ENCODE results near the gene GALNT17. TPM values are rescaled to one million over a fixed set of nuclear protein-coding genes. Genes with fewer than 3 reads are reported as not detected.

GALNT17 gene
- total RNA-seq, 2 experiments from 2014 or later: not detected

GRCh38 chr7:71402684-71403083 is 270.7 kb downstream of the GALNT17 start:
- ATAC-seq (no peak), DNase-seq (no peak)
- Mint-ChIP-seq H3K4me3 (no peak overlapping the region), H3K27ac (no peak overlapping the region), H3K27me3 (no peaks in the 10 kb centered on the region), H3K4me1 (no peaks in the 10 kb centered on the region), H3K9me3 (ENCODE audit: low read depth) (peaks cover 7% of the 10 kb centered on the region), H3K36me3 (no peaks in the 10 kb centered on the region)
- CTCF ChIA-PET: no interaction called here

DNA sequence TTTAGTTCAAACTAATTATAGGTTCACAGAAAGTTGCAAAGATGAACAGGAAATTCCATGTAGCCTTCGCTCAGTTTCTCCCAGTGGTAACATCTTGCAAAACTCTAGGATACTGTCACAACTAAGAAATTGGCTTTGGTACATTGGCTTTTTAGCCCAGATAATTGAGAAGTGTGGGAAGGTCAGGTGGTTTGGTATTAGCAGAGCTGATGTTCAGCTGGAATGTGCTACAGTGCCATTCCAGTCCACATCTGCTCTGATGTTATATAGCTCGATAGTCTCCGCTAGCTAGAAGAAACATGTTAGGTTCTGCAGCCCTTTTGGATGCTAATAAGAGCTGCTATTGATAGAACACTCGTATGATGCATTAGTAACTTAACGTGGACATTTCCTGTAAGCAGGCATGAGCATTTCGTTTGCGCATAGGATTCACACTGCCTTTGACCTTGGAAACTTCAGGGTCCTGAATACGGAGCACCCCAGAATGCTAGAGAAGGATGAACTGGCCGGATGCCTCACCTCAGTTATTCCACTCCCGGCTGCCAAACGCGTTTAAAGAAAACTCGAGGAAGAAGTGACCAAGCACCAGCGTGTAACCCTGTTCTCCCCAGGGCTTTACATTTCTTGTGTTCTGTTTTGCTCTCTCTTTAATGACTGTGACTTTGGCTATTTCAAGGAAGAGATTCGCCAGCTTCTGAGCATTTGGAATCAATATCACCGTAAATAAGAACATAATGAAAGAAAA is 271.4 kb downstream of the GALNT17 start:
- DNase-seq: no peak
- H3K36me3 Mint-ChIP-seq: no peaks in the 10 kb centered on the region

GRCh38 chr7:71404726-71405345 is 272.9 kb downstream of the GALNT17 start:
- Mint-ChIP-seq H3K9me3 (ENCODE audit: low read depth) (peaks cover 15% of the 10 kb centered on the region), H3K27me3 (no peaks in the 10 kb centered on the region), H3K4me1 (no peaks in the 10 kb centered on the region), H3K36me3 (no peaks in the 10 kb centered on the region), H3K4me3 (no peak overlapping the region), H3K27ac (no peak overlapping the region)
- CTCF ChIA-PET: no interaction called here
- DNase-seq (no peak), ATAC-seq (no peak)

More for the DNA sequence above, 271.4 kb downstream of the GALNT17 start:
- Mint-ChIP-seq H3K27ac (no peak overlapping the region), H3K4me3 (no peak overlapping the region), H3K27me3 (no peaks in the 10 kb centered on the region), H3K9me3 (ENCODE audit: low read depth) (peaks cover 11% of the 10 kb centered on the region), H3K4me1 (no peaks in the 10 kb centered on the region)
- ATAC-seq: no peak
- CTCF ChIA-PET: no interaction called here

GRCh38 chr7:71408271-71408670 is 276.3 kb downstream of the GALNT17 start:
- H3K4me3 Mint-ChIP-seq: no peak overlapping the region
- DNase-seq: no peak
- H3K36me3 Mint-ChIP-seq: no peaks in the 10 kb centered on the region
- CTCF ChIA-PET: no interaction called here
- no peak for ATAC-seq
- H3K27ac Mint-ChIP-seq: no peak overlapping the region
- no peaks in the 10 kb centered on the region for H3K27me3 Mint-ChIP-seq
- no peaks in the 10 kb centered on the region for H3K4me1 Mint-ChIP-seq
- peaks cover 13% of the 10 kb centered on the region for H3K9me3 Mint-ChIP-seq (ENCODE audit: low read depth)

GRCh38 chr7:71409550-71410157 is 277.7 kb downstream of the GALNT17 start:
- CTCF ChIA-PET: no interaction called here
- ATAC-seq (no peak), DNase-seq (no peak)
- H3K27ac Mint-ChIP-seq: no peak overlapping the region
- H3K4me1 Mint-ChIP-seq: no peaks in the 10 kb centered on the region
- H3K9me3 Mint-ChIP-seq (ENCODE audit: low read depth): peaks cover 13% of the 10 kb centered on the region
- H3K4me3 Mint-ChIP-seq: no peak overlapping the region
- H3K36me3 Mint-ChIP-seq: no peaks in the 10 kb centered on the region
- H3K27me3 Mint-ChIP-seq: no peaks in the 10 kb centered on the region

DNA sequence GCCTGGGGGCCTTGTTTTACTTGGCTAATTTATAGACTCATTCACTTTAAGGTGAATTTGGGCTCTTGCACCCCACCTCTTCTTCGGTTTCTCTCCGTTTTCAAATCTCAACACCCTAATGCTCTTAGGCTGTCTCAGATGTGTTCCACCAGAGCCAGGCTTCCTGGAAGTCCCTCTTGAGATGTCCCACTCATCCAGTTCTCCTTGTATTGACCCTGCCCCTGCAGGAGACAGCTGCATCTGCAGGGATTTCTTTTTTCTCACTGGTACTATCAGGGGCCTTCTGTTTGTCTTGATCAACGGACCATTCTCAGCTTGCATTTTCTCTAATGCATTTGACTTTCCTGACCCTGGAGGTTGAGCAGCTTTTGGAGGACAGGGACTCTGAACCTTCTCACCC is 279.5 kb downstream of the GALNT17 start:
- H3K4me3 Mint-ChIP-seq: no peak overlapping the region
- DNase-seq (no peak), ATAC-seq (no peak)
- CTCF ChIA-PET: no interaction called here
- no peaks in the 10 kb centered on the region for H3K36me3 Mint-ChIP-seq
- H3K9me3 Mint-ChIP-seq (ENCODE audit: low read depth): peaks cover 13% of the 10 kb centered on the region
- no peaks in the 10 kb centered on the region for H3K4me1 Mint-ChIP-seq
- no peak overlapping the region for H3K27ac Mint-ChIP-seq
- no peaks in the 10 kb centered on the region for H3K27me3 Mint-ChIP-seq

DNA sequence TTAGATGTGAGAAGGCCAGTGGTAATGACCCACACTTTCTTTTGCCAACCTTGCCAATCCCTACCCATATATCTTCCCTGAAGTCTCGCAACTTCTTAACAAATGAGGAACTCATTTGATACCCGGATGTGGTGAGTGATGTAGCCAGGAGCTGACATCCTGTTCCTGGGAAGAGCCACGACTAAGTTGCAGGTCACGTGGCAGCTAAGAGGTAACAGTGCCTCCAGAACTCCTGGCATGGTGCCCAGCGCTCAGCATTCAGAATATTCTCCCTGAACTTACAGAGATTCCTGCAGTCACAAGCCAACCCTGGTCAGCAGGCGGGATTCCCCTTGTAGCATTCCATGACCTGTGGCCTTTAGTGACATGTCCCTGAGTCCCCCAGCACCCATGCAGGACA is 282.5 kb downstream of the GALNT17 start:
- Mint-ChIP-seq H3K4me3 (no peak overlapping the region), H3K36me3 (no peaks in the 10 kb centered on the region), H3K4me1 (no peaks in the 10 kb centered on the region), H3K27me3 (no peaks in the 10 kb centered on the region), H3K9me3 (ENCODE audit: low read depth) (peaks cover 11% of the 10 kb centered on the region), H3K27ac (no peak overlapping the region)
- CTCF ChIA-PET: no interaction called here
- DNase-seq (no peak), ATAC-seq (no peak)

DNA sequence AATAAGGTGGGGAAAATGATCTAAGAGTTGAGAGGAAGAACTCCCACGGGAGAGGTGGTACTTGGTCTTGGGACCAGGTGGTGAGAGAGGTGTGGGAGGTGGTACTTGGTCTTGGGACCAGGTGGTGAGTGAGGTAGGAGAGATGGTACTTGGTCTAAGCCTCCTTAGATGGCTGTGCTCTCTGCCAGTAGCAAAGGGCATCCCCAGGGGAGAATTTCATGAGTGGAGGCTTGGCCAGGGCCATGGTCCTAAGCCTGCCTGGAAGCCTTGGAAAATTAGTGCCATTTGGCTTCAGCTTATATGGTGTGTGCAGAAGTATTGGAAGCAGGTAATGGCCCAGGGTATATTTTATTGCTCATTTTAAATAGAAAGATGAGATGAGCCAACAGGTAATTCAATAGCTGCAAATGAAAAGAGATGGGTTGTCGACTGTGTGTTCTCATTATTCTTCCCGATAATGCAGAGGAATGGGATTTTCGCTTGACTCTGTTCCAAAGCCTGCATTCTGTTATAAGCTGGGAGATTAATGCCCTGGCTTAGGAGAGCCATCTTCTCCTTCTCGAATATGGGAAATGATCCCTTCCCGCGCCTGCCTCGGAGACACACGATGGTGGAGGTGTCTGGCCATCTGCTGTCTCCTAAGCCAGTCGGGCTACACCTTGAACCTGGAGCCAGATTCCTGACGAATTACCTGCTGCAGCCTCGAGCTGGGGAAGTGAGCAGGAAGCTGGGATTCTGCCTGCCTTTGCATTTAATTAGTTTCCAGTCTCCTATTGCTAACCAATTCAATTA is 287.8 kb downstream of the GALNT17 start:
- no peaks in the 10 kb centered on the region for H3K27me3 Mint-ChIP-seq
- H3K36me3 Mint-ChIP-seq: no peaks in the 10 kb centered on the region
- no peaks in the 10 kb centered on the region for H3K4me1 Mint-ChIP-seq
- H3K27ac Mint-ChIP-seq: no peak overlapping the region
- CTCF ChIA-PET: no interaction called here
- DNase-seq (no peak), ATAC-seq (no peak)
- no peak overlapping the region for H3K4me3 Mint-ChIP-seq
- H3K9me3 Mint-ChIP-seq (ENCODE audit: low read depth): peaks cover 12% of the 10 kb centered on the region

DNA sequence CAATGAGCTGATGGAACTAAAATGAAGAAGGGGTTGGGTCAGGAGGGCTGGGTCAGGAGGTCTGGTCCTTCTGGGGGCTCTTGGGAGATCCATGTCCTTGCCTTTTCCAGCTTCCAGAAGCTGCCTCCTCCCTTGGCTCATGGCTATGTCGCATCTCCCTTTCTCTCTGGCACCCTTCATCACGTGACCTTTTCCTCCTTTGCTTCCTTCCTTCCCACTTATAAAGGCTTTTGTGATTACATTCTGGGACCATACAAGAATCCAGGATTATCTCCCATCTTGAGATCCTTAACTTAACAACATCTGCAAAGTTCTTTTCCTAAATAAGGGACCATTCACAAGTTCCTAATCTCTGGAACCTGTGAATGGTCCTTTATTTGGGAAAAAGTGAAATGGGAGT is 290.2 kb downstream of the GALNT17 start:
- no peak for ATAC-seq
- CTCF ChIA-PET: no interaction called here
- H3K9me3 Mint-ChIP-seq (ENCODE audit: low read depth): peaks cover 9% of the 10 kb centered on the region
- DNase-seq: no peak
- H3K4me1 Mint-ChIP-seq: no peaks in the 10 kb centered on the region
- no peaks in the 10 kb centered on the region for H3K27me3 Mint-ChIP-seq
- no peaks in the 10 kb centered on the region for H3K36me3 Mint-ChIP-seq
- H3K4me3 Mint-ChIP-seq: no peak overlapping the region
- no peak overlapping the region for H3K27ac Mint-ChIP-seq

- CTCF ChIA-PET: no interaction called here
- Mint-ChIP-seq H3K4me1 (no peaks in the 10 kb centered on the region), H3K27ac (no peak overlapping the region), H3K36me3 (no peaks in the 10 kb centered on the region), H3K27me3 (no peaks in the 10 kb centered on the region), H3K9me3 (ENCODE audit: low read depth) (peaks cover 4% of the 10 kb centered on the region), H3K4me3 (no peak overlapping the region)
- DNase-seq: no peak
- no peak for ATAC-seq
These were observed 292.5 kb downstream of the GALNT17 start for GRCh38 chr7:71424166-71425035.

DNA sequence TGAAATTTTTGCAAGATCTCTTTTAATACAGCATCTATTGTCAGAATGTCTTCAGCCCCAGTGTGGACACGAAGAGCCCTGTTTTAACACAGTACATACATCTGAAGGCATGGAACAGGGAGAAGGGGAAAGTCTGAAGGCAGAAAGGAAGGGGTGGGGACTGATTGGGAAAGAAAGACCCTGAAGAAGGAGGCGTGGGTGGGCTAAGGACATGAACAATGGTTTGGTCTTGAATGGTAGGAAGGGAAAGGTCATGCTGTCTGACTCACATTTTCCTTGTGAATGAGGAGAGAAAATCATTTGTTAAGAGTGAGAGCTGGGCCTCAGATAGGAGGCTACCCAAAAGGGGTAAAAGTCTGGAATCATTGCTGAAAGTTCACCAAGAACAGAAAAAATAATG is 297.1 kb downstream of the GALNT17 start:
- no peak for DNase-seq
- Mint-ChIP-seq H3K9me3 (ENCODE audit: low read depth) (no peaks in the 10 kb centered on the region), H3K27ac (no peak overlapping the region), H3K4me3 (no peak overlapping the region), H3K36me3 (no peaks in the 10 kb centered on the region), H3K4me1 (no peaks in the 10 kb centered on the region), H3K27me3 (no peaks in the 10 kb centered on the region)
- CTCF ChIA-PET: no interaction called here
- no peak for ATAC-seq

GRCh38 chr7:71430246-71430645 is 298.3 kb downstream of the GALNT17 start:
- CTCF ChIA-PET: no interaction called here
- no peaks in the 10 kb centered on the region for H3K4me1 Mint-ChIP-seq
- no peak overlapping the region for H3K4me3 Mint-ChIP-seq
- no peak for ATAC-seq
- no peaks in the 10 kb centered on the region for H3K27me3 Mint-ChIP-seq
- peaks cover 3% of the 10 kb centered on the region for H3K9me3 Mint-ChIP-seq (ENCODE audit: low read depth)
- DNase-seq: no peak
- no peaks in the 10 kb centered on the region for H3K36me3 Mint-ChIP-seq
- H3K27ac Mint-ChIP-seq: no peak overlapping the region

GRCh38 chr7:71439321-71439720 is 307.4 kb downstream of the GALNT17 start:
- no peak overlapping the region for H3K4me3 Mint-ChIP-seq
- ATAC-seq: no peak
- no peaks in the 10 kb centered on the region for H3K4me1 Mint-ChIP-seq
- H3K36me3 Mint-ChIP-seq: peaks cover 3% of the 10 kb centered on the region
- peaks cover 16% of the 10 kb centered on the region for H3K9me3 Mint-ChIP-seq (ENCODE audit: low read depth)
- no peaks in the 10 kb centered on the region for H3K27me3 Mint-ChIP-seq
- H3K27ac Mint-ChIP-seq: no peak overlapping the region
- no peak for DNase-seq
- CTCF ChIA-PET: no interaction called here

Measured in activated CD8-positive, alpha-beta memory T cell treated with anti-CD3 and anti-CD28 coated beads, Interleukin-2, amount 10 ng/mL, durations not matched to agents 7 days and 5 days (primary cell).